ENCODE results near the gene LRIG2. TPM values are rescaled to one million over a fixed set of nuclear protein-coding genes. Genes with fewer than 3 reads are reported as not detected.
A peak's percentile ranks its signal among the peaks of the same experiment; 100 is the strongest.

The LRIG2 gene
- total and polyA plus RNA-seq, 4 donors = 2.9 to 33.6 (median 8.3) TPM

GRCh38 chr1:113086541-113086940 lies 13.5 kb downstream of the LRIG2 start:
- no peaks in the 10 kb centered on the region for H3K27me3 ChIP-seq (ENCODE audit: control insufficient read depth in 3 of 3, insufficient read depth in 3 of 3, low read length in 2 of 3)
- peak overlapping the region in 1 of 2 donors; percentile 66 for H3K27ac ChIP-seq (ENCODE audit: low read depth in 1 of 2, low read length in 1 of 2)
- no peak for TF ChIP-seq CTCF (IDR thresholded peaks at IDR 0.05; ENCODE audit: control extremely low read depth, extremely low read depth)
- H3K9ac ChIP-seq (ENCODE audit: insufficient read depth in 1 of 2, low read length in 2 of 2) = no peak overlapping the region
- H3K4me3 ChIP-seq = no peak overlapping the region
- WGBS, 2 donors = 75 to 89% methylated on average over 2 of the region's 2 CpGs
- no peaks in the 10 kb centered on the region for H3K9me3 ChIP-seq (ENCODE audit: control insufficient read depth in 4 of 4, insufficient read depth in 3 of 4, low read length in 3 of 4)
- no peak for DNase-seq
- peaks cover 0 to 2% (median 0%) of the 10 kb centered on the region in 5 donors for H3K4me1 ChIP-seq (ENCODE audit: control insufficient read depth in 5 of 5, insufficient read depth in 5 of 5, low read length in 5 of 5)
- peaks cover 0 to 7% (median 4%) of the 10 kb centered on the region in 4 donors for H3K36me3 ChIP-seq (ENCODE audit: control insufficient read depth in 4 of 4, insufficient read depth in 4 of 4, low read length in 4 of 4)
- ATAC-seq (ENCODE audit: insufficient read depth, low FRiP score) = no peak

DNA sequence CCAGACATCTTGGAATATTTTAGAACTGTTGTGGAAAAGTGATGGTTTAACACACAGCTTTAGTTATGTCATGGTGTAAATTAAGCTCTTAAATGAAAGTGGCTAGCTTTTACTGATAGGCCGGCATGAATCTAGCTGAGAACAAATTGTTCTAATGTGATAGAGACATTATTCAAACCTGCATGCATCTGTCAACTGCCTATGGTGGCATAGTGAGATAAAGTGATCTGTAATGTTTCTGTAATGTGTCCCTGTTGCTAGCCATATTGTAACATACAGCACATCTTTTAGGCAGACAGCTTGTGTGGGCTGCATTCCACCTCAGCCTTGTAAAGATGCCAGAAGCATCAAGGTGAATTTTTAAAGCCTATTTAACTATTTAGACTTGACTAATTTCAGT lies 16.0 kb downstream of the LRIG2 start:
- DNase-seq (no peak), ATAC-seq (ENCODE audit: insufficient read depth, low FRiP score) (no peak)
- Histone ChIP-seq H3K27ac (ENCODE audit: low read depth in 1 of 2, low read length in 1 of 2) (peak overlapping the region in 1 of 2 donors; percentile 83), H3K4me1 (ENCODE audit: control insufficient read depth in 5 of 5, insufficient read depth in 5 of 5, low read length in 5 of 5) (peaks cover 0 to 2% (median 0%) of the 10 kb centered on the region in 5 donors), H3K4me3 (no peak overlapping the region), H3K27me3 (ENCODE audit: control insufficient read depth in 3 of 3, insufficient read depth in 3 of 3, low read length in 2 of 3) (no peaks in the 10 kb centered on the region), H3K9ac (ENCODE audit: insufficient read depth in 1 of 2, low read length in 2 of 2) (no peak overlapping the region), H3K9me3 (ENCODE audit: control insufficient read depth in 4 of 4, insufficient read depth in 3 of 4, low read length in 3 of 4) (no peaks in the 10 kb centered on the region), H3K36me3 (ENCODE audit: control insufficient read depth in 4 of 4, insufficient read depth in 4 of 4, low read length in 4 of 4) (peaks cover 1 to 19% (median 4%) of the 10 kb centered on the region in 4 donors)
- 71 to 82% methylated on average over 1 of the region's 1 CpG for WGBS, 2 donors
- no peak for TF ChIP-seq CTCF (IDR thresholded peaks at IDR 0.05; ENCODE audit: control extremely low read depth, extremely low read depth)

DNA sequence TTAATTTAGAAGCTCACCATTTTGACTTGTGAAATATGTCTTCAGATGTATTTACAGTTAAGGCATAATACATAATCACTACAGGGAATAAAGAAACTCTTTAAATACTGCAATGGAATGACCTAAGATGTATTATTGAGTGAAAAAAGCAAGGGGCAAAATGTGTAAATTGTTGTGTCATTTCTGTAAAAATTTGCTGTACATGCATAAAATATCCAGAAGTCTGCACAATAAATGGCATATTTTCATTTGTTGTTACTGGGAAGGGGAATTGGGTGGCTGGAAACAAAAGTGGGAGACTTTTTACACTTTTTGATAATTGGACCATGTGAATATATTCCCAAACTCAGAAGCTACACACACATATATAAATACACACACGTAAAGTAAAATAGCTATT lies 17.1 kb downstream of the LRIG2 start:
- no peak overlapping the region for H3K9ac ChIP-seq (ENCODE audit: insufficient read depth in 1 of 2, low read length in 2 of 2)
- no peak for TF ChIP-seq CTCF (IDR thresholded peaks at IDR 0.05; ENCODE audit: control extremely low read depth, extremely low read depth)
- H3K27ac ChIP-seq (ENCODE audit: low read depth in 1 of 2, low read length in 1 of 2) = no peak overlapping the region
- WGBS, 2 donors = 96 to 100% methylated on average over 1 of the region's 1 CpG
- ATAC-seq (ENCODE audit: insufficient read depth, low FRiP score) (no peak), DNase-seq (no peak)
- peaks cover 1 to 23% (median 9%) of the 10 kb centered on the region in 4 donors for H3K36me3 ChIP-seq (ENCODE audit: control insufficient read depth in 4 of 4, insufficient read depth in 4 of 4, low read length in 4 of 4)
- no peaks in the 10 kb centered on the region for H3K9me3 ChIP-seq (ENCODE audit: control insufficient read depth in 4 of 4, insufficient read depth in 3 of 4, low read length in 3 of 4)
- no peaks in the 10 kb centered on the region for H3K27me3 ChIP-seq (ENCODE audit: control insufficient read depth in 3 of 3, insufficient read depth in 3 of 3, low read length in 2 of 3)
- no peak overlapping the region for H3K4me3 ChIP-seq
- peaks cover 0 to 2% (median 0%) of the 10 kb centered on the region in 5 donors for H3K4me1 ChIP-seq (ENCODE audit: control insufficient read depth in 5 of 5, insufficient read depth in 5 of 5, low read length in 5 of 5)

DNA sequence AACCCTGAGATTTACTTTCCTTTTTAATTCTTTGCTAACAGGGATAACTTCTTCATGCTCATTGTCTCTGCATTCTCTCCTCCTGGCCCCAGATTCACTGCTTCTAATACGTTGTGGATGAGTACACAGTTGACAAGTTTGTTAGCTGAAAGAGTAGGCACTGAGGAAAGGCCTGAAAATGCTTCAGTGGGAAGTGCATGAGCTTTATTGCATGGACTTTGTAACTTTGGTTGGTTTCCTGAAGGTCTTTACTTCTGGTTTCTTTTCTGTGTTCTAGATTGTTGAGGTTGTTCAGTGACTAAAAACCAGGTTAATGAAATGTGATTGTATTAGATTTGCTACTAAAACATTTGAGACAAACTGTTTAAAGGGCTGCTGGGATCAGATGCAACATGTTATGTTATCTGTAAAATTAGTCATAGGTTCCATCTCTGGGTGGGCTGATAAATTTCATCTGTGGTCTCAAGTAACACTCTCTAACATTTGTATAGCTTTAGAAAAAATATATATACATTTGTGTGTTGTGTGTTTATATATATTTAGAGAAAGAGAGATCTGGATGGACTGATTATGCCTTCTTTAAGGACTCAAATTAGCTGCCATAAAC lies 19.1 kb downstream of the LRIG2 start:
- Histone ChIP-seq H3K4me1 (ENCODE audit: control insufficient read depth in 5 of 5, insufficient read depth in 5 of 5, low read length in 5 of 5) (no peaks in the 10 kb centered on the region), H3K36me3 (ENCODE audit: control insufficient read depth in 4 of 4, insufficient read depth in 4 of 4, low read length in 4 of 4) (peaks cover 0 to 30% (median 11%) of the 10 kb centered on the region in 4 donors), H3K27me3 (ENCODE audit: control insufficient read depth in 3 of 3, insufficient read depth in 3 of 3, low read length in 2 of 3) (no peaks in the 10 kb centered on the region), H3K27ac (ENCODE audit: low read depth in 1 of 2, low read length in 1 of 2) (no peak overlapping the region), H3K9ac (ENCODE audit: insufficient read depth in 1 of 2, low read length in 2 of 2) (no peak overlapping the region), H3K4me3 (no peak overlapping the region), H3K9me3 (ENCODE audit: control insufficient read depth in 4 of 4, insufficient read depth in 3 of 4, low read length in 3 of 4) (no peaks in the 10 kb centered on the region)
- DNase-seq (no peak), ATAC-seq (ENCODE audit: insufficient read depth, low FRiP score) (no peak)
- 73% methylated on average over 1 of the region's 1 CpG for WGBS, 2 donors
- TF ChIP-seq CTCF (IDR thresholded peaks at IDR 0.05; ENCODE audit: control extremely low read depth, extremely low read depth) = no peak
